CD4-positive, alpha-beta T cell treated with Interleukin-4 for 1 hour (primary cell): Measurements from ENCODE around the gene KIF25.
"Not testable (repeated sequence)": the region's sequence is repeated elsewhere in the genome, so short reads cannot be mapped to it uniquely, and the experiment has no call there.

Experiments used
- DNase-seq, 2 donors: peaks; one replicate each; pipeline ENCODE4 v3.0.0-alpha.2; 2020 to 2022

KIF25 gene

DNA sequence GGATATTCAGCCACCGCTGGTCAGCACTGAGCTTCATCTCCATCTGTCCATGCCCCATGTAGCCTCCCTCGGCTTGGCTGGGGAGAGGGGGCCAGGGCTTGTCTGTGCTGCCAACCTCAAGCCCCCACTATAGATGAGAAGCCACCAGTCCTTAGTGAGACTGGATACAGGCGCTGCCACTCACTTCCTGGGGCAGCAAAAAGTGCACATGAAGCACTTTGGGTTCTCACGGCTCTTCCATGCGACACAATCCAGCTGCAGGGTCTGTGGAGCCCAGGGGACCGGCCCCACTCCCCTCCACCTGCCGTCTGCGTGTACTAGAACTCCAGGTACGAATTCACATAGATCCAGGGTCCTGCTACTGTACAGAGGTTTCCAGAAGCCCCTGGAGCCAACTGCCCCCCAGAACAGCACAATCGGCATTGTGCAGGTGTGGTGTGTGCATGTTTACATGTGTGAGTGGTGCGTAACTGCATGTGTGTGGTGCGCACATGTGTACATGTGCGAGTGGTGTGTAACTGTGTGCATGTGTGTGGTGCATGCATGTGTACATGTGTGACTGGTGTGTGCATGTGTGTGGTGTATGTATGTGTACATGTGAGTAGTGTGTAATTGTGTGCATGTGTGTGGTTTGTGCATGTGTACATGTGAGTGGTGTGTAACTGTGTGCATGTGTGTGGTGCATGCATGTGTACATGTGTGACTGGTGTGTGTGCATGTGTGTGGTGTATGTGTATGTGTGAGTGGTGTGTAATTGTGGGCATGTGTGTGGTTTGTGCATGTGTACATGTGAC, 76.7 kb downstream of the KIF25 start:
- no peak for DNase-seq

DNA sequence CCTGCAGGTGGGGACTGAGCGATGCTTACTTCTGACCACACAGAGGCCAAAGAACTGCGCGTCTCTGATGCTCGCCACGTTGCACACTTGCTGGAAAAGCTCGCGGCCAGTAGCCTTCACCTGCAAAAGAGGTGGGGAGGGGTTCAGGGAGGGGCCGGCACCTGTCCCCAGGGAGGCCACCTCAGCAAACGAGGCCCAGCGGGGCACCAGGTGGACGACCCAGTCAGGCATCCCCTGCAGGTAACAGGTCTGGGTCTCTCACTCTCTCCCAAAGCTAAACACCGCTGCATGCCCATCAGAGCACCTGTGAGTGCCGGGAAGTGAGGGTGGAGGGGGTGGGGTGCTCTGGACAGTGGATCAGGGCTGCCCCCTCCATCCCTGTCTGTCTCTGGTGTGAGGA, 77.7 kb downstream of the KIF25 start:
- no peak for DNase-seq

DNA sequence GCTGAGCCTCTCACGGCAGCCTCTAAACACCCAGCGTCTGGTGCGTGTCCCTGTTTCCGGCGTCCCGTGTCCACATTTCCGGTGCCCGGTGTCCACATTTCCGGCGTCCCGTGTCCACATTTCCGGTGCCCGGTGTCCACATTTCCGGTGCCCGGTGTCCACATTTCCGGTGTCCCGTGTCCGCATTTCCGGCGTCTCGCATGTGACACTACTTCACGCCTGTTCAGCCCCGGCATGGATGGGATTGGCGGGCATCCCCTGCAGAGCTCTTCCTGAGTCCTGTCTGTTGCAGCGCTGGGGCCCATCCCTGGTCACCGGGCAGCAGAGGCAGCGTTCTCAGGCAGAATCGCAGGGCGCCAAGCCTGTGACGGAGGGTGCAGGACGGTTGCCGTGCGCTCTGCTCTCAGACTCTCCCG, 78.3 kb downstream of the KIF25 start:
- no peak for DNase-seq

DNA sequence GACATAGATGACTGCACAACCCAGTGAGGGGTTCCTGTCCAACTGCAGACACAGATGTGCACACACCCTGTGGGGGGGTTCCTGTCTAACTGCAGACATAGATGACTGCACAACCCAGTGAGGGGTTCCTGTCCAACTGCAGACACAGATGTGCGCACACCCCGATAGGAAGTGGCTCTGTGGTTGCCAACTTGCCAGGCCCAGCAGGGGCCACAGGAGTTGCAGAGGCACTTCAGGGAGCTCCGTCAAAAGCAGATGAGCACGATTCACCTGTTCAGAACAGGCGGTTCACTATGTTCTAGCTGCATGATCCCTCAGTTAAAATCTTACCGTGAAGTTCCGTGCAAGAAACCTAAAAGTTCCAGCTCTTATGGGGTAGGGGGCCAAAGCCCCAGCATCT, 79.9 kb downstream of the KIF25 start:
- not testable (repeated sequence) for DNase-seq

DNA sequence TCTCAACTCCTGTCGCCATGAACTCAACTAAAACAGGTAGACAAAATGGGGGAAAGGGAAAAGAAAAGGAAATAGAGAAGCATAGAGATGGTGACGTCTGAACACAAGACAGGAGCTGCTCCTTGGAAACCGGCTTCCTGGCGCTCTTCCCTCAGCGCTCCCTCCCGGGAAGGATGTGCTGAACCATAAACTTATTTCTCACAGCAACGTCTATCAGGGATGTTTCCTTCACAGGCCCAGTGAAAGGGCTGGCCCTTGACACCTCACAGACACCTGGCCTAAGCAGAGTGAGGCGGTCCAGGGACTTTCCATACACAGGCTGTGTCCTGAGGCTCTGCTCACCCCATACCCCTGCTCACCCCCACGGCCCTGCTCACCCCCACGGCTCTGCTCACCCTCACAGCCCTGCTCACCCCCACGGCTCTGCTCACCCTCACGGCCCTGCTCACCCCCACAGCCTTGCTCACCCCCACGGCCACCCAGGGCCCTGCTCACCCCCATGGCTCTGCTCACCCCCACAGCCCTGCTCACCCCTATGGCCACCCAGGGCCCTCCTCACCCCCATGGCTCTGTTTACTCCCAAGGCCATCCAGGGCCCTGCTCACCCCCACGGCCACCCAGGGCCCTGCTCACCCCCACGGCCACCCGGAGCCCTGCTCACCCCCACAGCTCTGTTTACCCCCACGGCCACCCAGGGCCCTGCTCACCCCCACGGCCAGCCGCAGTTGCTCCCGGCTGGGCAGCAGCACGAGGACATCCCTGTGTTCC, 80.9 kb downstream of the KIF25 start:
- DNase-seq, result no peak

DNA sequence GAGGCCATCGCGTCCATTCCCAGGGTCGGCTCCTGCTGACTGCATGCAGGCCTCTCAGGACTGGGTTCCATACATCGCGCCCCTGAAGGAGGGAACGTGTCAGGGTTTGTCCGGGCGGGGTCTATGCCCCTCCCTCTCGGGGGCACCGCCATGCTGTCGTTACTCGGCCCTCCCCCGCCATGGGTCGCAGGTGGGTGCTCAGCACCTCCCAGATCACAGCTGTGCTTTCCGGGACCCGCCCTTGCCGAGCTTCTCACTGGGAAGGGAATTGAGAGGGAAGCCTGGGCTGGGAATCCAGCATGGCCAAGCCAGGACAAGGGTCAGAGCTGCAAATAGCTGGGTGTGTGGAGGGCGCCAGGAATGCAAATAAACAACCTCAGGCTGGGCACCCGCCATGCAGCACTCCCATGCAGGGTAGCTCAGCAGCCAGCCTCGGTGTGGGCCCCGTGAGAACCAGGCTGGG, 81.5 kb downstream of the KIF25 start, which contains the start of gene FRMD1:
TSS of gene FRMD1 (minus strand) at position 270 of the 463 bp plus-strand sequence. CDS start at position 152, 118 bp downstream.
- DNase-seq, result no peak

DNA sequence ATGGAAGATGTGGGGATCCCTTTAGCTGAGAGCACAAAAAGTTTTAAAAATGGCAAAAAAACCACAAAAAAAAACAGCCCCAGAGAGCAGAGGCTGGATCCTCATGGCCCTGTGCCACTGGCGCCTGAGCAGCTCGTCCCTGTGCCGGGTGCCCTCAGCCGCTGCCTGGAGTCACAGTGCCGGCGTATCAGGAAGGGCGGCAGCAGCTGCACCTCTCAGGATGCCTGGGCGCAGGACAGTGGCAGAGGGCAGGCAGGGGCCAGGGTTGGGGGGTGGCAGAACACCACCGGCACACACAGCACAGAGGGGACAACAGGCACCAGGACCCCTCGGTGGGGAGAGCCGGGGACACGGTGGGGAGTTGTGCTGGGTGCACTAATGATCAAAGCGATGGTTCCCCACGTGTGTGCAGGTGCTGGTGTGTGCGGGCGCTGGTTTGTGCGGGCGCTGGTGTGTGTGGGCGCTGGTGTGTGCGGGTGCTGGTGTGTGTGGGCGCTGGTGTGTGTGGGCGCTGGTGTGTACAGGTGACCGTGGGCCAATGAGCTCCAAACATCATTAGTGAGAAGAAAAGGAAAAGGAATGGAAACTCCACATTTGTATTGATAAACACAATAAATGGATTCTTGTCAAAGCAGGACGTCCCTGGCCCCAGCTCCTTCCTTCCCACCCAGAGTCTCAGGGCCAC, 83.1 kb downstream of the KIF25 start:
- no peak for DNase-seq

DNA sequence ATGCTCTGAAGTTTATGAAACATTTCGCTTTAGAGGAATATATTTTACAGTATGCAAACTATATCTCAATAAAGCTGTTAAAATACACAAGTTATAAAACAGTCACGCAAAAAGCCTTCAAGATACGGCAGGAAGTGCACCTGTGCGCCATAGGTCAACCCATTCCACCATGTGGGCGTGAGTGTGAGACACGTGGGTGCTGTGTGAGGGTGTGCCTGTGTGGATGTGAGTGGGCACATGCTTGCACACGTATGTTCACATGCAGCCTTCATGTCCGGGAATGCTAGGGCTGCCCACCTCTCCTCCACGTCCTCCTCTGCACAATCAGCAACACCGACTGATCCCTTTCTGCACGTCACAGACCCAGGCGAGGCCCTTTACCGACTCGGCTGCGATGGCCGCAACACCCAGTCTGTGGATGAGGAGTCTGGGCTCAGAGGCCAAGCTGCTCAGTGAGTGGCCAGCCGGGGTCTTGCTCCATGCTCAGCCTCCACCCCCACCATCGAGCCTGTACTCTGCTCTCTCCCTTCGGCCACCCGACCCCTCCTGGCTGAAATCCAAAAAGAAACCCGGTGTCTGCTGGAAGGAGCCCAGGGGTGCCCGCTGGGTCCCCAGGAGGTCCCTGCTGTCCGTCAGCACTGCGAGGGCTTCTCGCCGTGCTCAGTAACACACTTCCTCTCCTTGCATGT, 84.5 kb downstream of the KIF25 start:
- no peak for DNase-seq

DNA sequence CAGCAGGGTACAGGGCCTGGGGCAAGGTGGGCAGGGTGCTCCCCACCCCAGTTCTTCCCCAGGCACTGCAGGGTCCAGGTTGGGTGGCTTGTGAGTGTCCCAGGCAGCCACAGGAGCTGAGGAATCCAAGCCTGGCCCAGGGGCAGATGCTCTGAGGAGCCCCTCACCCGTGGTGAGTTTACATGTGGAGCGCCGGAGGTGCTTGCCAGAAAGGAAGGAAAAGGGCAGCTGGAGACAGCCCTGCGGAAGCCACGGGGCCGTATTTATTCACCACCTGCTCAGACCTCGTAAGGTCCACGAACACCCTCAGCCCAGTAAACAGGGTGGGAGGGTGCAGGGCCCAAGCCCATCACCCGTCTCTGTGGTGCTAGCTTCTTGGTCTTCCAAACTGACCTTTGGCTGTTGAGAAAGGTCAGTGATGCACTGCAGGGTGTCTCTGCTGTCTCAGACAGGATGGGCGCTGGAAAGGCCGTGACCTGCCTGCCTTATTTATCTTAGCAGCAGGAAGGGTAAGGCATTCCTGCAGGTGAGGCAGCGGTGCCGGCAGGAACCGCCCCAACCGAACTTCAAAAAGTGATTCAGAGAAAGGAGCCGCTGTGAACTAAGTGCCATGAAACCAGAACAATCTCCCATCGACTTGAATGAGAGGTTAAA, 85.5 kb downstream of the KIF25 start:
- no peak for DNase-seq

DNA sequence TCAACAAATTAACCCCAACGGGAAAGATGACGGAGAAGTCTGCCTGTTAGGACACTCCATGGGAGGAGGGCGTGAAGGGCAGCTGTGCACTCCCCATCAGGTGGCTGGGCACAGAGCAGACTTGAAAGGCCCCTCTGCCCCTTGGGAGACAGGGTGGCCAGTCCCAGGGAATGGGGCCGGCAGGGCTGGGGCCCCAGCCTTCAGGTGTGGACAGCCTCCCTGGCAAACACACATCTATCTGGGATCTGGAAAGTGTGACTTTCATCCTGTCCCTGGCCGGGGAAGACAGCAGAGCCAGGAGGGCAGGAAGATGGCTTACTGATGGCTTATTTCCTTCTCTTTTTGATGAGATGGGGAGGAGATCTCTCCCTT, 86.0 kb downstream of the KIF25 start:
- no peak for DNase-seq

DNA sequence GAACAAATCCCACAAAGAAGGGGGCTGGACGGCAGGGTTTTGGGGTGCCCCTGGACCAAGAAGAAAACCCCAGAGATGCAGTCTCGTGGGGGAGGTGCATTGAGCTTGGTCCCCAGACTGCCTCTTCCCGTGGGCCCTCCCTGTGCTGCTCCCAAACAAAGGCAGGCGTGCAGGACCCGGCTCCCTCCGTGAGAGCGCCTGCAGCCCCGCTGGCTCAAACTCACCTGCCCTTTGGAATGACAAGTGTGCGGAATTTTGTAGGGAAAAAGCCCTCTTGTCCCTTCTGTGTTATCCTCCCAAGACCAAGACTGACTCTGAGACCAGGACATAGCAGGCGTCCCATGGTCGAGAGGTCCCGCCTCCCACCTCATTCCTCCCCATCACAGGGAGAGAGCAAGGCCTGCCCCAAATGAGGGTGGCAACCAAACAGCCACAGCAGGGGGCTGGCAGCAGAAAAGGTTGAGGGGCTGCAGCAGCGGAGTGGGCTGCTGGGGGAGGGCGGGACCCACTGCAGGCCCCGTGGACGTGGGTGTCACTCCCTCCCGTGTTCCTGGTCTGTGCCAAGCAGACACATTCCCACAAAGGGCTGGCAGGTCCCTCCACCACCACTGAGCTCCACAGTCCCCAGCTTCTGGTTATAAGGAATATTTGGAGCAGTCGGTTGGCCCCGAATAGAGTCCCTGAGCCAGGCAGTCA, 87.1 kb downstream of the KIF25 start:
- no peak for DNase-seq

DNA sequence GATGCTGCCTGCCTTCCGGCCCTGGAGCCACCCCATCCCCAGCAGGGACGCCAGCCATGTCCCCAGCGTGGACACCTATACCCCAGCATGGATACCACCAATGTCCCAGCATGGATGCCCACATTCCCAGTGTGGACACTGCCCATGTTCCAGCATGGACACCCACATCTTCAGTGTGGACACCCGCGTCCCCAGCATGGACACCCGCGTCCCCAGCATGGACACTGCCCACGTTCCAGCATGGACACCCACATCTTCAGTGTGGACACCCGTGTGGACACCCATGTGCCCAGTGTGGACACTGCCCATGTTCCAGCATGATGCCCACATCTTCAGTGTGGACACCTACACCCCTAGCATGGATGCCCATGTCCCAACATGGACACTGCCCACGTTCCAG, 88.6 kb downstream of the KIF25 start:
- no peak for DNase-seq

DNA sequence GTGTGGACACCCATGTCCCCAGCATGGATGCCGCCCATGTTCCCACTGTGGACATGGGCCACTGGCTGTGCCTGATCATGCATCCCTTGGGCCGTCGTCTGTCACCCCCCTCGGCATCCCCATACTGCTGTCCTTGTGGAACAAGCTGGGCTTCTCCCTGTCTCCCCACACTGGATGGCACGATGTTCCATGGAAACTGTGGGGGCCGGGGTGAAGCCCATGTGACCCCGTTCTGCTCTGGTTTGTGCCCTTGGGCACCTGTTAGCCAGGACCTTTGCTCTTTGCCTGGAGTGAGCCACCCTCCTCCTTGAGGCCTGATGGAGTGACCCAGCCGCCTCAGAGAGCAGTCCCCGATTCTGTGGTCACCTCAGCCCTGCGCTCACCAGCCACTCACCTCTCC, 89.1 kb downstream of the KIF25 start:
- no peak for DNase-seq

DNA sequence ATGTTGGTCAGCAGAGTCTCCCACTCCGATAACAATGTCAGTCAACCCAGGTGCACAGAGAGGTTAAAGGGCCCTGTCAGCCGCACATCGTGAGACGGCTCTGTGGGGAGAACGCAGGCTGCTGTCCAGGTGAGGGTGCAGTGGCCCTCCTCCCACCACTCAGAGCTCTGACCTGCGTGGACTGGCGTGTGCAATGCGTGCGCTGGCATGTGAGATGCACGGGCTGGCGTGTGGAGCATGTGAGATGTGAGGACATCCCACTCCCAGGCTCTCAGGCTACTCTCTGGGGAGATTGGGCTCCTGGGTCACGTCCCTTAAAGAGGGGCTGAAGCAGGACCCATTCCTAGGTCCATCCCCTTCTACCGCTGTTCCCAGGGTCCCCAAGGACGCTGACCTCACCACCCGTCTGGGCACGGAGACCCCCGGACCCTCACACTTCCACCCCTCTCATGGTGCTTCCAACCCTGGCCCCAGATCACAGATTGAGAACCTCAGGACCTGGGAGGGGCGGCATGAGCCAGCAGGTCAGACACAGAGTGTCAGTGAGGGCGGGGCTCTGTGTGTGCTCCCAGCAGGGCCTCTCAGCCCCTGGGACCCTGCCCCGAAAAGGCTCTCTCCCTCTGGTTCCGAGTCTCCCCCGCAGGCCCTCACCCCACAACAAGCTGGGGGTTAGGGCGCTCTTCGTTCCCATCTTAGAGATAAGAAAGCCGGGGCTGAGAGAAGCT, 90.1 kb downstream of the KIF25 start:
- DNase-seq, result no peak

DNA sequence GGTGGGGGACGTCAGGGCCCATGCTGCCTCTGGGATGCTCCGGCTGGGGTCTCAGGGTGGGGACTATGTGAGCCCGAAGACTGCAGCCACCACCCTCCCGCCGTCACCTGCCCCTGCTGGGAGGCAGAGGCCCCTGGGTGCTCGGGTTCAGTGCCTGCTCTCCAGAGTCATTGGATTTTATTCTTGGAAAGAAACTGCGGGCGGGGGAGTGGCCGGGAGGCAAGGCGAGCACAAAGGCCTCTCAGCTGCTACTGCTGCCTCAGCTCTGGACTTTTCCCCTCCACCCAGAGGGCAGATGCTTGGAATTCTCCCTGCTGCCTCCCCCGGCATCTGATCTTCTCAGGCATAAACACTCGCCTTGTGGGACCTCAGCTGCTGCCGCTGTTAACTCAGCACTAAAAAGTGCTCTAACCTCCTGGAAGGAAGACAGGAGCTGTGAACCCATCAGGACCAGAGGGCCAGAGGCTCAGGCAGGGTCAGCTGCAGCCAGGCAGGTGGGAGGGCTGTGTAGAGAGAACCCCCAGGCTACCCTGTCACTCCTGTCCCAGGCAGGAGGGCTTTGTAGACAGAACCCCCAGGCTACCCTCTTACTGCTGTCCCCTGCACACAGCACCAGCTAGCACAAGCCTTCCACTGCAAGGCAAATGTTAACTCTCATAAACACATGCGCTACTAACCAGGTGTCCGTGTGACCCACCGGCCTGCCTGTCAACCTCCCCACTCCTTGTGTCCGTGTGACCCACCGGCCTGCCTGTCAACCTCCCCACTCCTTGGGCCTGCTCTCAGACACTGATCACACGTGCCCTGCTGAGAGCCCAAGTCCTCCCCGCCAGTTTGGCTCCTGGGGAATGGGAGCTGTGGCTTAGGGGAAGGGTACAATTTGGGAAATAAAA, 90.9 kb downstream of the KIF25 start:
- no peak for DNase-seq

DNA sequence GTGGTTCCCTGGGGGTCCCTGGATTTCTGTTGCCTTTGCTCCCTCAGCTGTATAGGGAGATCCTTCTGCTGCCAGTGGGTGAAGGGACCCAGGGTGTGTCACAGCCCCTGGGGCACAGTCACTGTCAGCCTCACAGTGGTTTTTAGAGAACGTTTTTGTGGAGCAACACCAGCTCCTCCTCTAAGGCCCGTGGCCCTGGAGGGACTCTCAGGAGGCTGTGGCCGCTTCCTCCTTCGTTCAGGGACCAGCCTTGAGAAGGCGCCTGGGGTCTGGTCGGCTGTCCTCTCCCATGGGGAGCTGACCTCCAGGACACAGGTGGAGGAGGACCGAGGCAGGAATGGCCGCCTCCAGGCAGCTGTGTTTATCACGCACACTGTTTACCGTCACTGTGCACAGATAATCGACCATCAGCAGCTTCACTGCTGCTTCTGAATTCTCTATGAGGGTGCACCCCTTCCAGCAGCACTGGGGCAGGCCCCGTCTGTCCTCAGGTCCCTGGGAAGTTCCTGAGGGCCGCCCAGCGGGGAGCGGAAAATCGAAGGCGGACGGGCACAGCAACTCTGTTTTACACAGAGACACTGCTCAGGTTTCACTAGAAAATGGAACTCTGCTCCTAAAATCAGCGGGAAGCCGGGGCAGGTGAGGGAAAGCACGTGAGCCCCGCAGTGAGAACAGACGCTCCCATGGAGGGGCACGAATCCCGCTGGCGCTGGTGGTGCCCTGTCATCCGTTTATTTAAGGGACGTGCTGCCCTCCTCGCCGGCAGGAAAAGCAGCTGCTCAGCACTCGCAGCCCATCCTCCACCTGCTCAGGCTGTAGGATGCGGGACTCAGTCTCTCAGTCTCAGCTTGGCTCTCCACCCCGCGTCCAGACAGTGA, 92.0 kb downstream of the KIF25 start:
- no peak for DNase-seq

DNA sequence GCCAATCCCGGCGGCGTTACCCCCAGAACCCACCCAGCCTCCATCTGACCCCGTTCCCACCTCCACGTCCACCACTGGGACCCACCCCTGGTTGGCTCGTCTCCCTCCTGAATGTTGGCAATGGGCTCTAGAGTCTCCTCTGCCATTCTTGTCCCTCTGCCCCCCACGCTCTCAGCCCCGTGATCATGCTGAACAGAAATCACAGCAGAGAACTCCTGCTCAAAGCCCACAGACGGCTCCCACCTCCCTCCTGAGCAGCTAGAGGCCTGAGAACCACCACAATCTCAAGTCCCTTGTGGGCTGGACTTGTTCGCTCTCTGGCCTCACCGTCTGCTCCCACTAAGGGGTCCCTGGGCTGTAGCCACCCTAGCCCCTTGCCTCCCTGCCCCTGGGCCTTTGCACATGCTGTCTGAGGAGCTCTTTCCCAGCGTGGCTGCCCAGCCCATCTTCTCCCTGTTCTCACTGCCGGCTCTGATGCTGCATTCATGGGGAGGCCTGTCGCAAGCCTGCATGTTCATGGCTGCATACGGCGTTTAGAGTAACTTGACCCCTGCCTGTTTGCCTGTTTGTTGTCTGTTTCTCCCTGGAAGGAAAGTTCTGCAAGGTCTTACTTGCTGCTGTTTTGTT, 92.7 kb downstream of the KIF25 start:
- no peak for DNase-seq

DNA sequence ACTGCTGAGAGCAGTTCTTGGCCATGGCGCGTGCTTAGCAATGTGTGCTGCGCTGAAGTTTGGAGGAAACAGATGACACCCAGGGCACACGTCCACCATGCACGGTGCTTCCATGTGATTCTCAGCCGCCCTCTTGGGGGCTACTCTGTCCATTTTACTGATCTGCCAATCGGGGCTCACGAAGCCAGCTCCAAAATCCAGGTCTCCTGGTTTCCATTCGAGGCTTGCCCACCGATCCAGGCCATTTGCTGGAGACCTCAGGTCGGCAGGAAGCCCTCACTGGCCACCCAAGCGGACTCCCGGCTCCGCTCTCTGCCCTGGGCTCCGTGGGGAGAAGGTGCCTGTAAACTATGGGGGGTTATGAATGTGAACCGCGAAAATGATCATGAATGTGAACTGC, 93.2 kb downstream of the KIF25 start:
- no peak for DNase-seq
